ENCODE data around the gene FAM151B. TPM values are rescaled to one million over a fixed set of nuclear protein-coding genes. Genes with fewer than 3 reads are reported as not detected.

Gene FAM151B
- total RNA-seq, 1 experiment from 2014 or later, result 0.94 TPM

- Mint-ChIP-seq H3K36me3 (peaks cover 4% of the 10 kb centered on the region), H3K4me3 (no peak overlapping the region), H3K4me1 (peaks cover 19% of the 10 kb centered on the region), H3K27ac (no peak overlapping the region), H3K27me3 (ENCODE audit: low read depth) (peaks cover 98% of the 10 kb centered on the region), H3K9me3 (no peaks in the 10 kb centered on the region)
- ATAC-seq (no peak), DNase-seq (ENCODE audit: low spot score) (no peak)
- TF ChIP-seq CTCF (IDR thresholded peaks at IDR 0.05), result no peak
- TF ChIP-seq ZNF512 (CRISPR knock-in tag; IDR thresholded peaks at IDR 0.05; ENCODE audit: borderline replicate concordance), result no peak
- no peak for TF ChIP-seq FOXP1 (CRISPR knock-in tag; IDR thresholded peaks at IDR 0.05; ENCODE audit: borderline replicate concordance)
- TF ChIP-seq ZMAT4 (CRISPR knock-in tag; IDR thresholded peaks at IDR 0.05), result no peak
- TF ChIP-seq ZNF317 (CRISPR knock-in tag; IDR thresholded peaks at IDR 0.05; ENCODE audit: borderline replicate concordance, low read depth), result no peak
- no peak for TF ChIP-seq EMX1 (CRISPR knock-in tag; IDR thresholded peaks at IDR 0.05)
- no peak for TF ChIP-seq ATF1 (CRISPR knock-in tag; IDR thresholded peaks at IDR 0.05)
- no peak for TF ChIP-seq HMGXB4 (CRISPR knock-in tag; IDR thresholded peaks at IDR 0.05)
- TF ChIP-seq ETV6 (CRISPR knock-in tag; IDR thresholded peaks at IDR 0.05), result no peak
- TF ChIP-seq FOXP4 (CRISPR knock-in tag; IDR thresholded peaks at IDR 0.05), result no peak
- no peak for TF ChIP-seq RORB (CRISPR knock-in tag; IDR thresholded peaks at IDR 0.05)
- TF ChIP-seq, protein P1, sequence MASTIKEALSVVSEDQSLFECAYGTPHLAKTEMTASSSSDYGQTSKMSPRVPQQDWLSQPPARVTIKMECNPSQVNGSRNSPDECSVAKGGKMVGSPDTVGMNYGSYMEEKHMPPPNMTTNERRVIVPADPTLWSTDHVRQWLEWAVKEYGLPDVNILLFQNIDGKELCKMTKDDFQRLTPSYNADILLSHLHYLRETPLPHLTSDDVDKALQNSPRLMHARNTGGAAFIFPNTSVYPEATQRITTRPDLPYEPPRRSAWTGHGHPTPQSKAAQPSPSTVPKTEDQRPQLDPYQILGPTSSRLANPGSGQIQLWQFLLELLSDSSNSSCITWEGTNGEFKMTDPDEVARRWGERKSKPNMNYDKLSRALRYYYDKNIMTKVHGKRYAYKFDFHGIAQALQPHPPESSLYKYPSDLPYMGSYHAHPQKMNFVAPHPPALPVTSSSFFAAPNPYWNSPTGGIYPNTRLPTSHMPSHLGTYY (CRISPR knock-in tag; IDR thresholded peaks at IDR 0.05), result no peak
- TF ChIP-seq NR1H2 (CRISPR knock-in tag; IDR thresholded peaks at IDR 0.05), result no peak
- CTCF ChIA-PET, result no interaction called here
- POLR2A ChIA-PET, result no interaction called here
These were observed 78.9 kb downstream of the FAM151B start for GRCh38 chr5:80566711-80567259.

- peaks cover 8% of the 10 kb centered on the region; the same call in 1 of the 2 replicates for H3K4me1 Mint-ChIP-seq
- no peak for DNase-seq (ENCODE audit: low spot score)
- no peak for ATAC-seq
- no peak for TF ChIP-seq JAZF1 (CRISPR knock-in tag; IDR thresholded peaks at IDR 0.05)
- TF ChIP-seq PRRX2 (CRISPR knock-in tag; IDR thresholded peaks at IDR 0.05), result no peak
- TF ChIP-seq FOXJ3 (CRISPR knock-in tag; IDR thresholded peaks at IDR 0.05; ENCODE audit: borderline replicate concordance), result no peak
- no peak for TF ChIP-seq MXD4 (CRISPR knock-in tag; IDR thresholded peaks at IDR 0.05; ENCODE audit: borderline replicate concordance)
- H3K27ac Mint-ChIP-seq, result no peak overlapping the region
- POLR2A ChIA-PET, result interaction anchor here (1.3 kb wide), 1 partner anchor 80 kb away, joined by 7 read pairs; the partner anchor contains the start of gene FAM151B
- H3K4me3 Mint-ChIP-seq, result peak overlapping the region; percentile 65
- peaks cover 97% of the 10 kb centered on the region for H3K27me3 Mint-ChIP-seq (ENCODE audit: low read depth)
- H3K36me3 Mint-ChIP-seq, result peaks cover 6% of the 10 kb centered on the region
- CTCF ChIA-PET, result interaction anchor here (0.6 to 3.0 kb wide), 3 partner anchors 87 to 1663 kb away, joined by 3 to 17 read pairs (median 4); no protein-coding TSS in a partner anchor
- H3K9me3 Mint-ChIP-seq, result peaks cover 8% of the 10 kb centered on the region
These were observed 80.4 kb downstream of the FAM151B start for GRCh38 chr5:80568251-80568650.
